GM12892 (cell line): Measurements from ENCODE around the gene SPDEF.

Experiments used
- POLR2A ChIP-seq: IDR thresholded peaks from 2 replicates; pipeline ENCODE4 v1.6.1; 2011; ENCODE audit warnings: low read depth, low read length, control low read depth
- POLR2AphosphoS5 ChIP-seq: IDR thresholded peaks from 2 replicates; pipeline ENCODE4 v1.6.1; 2011; ENCODE audit warnings: low read depth, low read length, control low read depth

DNA sequence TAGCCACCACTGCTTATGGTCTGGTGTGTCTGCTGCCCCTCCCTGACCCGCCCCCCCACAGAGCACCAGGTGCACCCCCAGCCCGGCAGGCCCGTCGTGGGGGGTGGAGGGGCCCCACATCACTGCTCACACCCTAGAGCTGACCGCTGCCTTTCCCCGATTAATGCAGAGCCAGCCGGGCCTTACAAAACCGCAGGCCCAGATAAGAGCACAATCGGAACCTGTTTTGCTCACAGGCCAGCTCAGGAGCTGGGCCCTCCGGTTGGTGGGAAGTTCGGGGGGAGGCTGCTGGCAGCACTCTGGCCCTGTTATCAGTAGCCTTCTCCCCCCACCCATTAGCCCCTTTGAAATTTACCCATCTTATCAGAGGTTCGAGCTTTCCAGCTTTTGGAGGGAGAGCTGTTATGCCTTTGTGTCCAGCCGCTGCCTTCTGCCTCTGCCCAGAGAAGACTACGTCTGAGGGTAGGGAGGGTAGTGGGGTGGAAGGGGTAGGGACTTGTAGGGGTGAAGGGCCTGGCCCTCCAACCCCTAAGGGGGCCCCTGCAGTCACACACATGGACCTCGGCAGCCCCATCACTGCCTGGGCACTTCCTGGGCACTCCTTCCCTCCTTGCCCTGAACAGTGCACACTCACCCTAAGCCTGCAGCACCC lies 6.9 kb upstream of the SPDEF start:
- TF ChIP-seq POLR2AphosphoS5 (no peak), POLR2A (no peak)
